ENCODE measurements around the gene RASA3. TPM values are rescaled to one million over a fixed set of nuclear protein-coding genes. Genes with fewer than 3 reads are reported as not detected.

RASA3 gene
- total RNA-seq = 23.9 and 33.2 TPM in 2 replicates

GRCh38 chr13:114132419-114133121, at the start of gene RASA3:
TSS of gene RASA3 (minus strand) at chr13:114132623. CDS start at chr13:114132489, 134 bp downstream.

GRCh38 chr13:114179087-114179658, 46.8 kb upstream of the RASA3 start, which contains the start of gene CFAP97D2:
TSS of gene CFAP97D2 (plus strand) at chr13:114179257. CDS start at chr13:114179331, 74 bp downstream.

GRCh38 chr13:113973218-113974164, 158.9 kb downstream of the RASA3 start, which contains the start of gene C13orf46:
TSS of gene C13orf46 (minus strand) at chr13:113974076. CDS start at chr13:113973997, 79 bp downstream.

Other genes starting within 250 kb of the RASA3 start
- gene C13orf46, start 158.5 kb downstream of the RASA3 start, total RNA-seq = 0.25 and 0.33 TPM in 2 replicates
- gene CFAP97D2, start 46.6 kb upstream of the RASA3 start, total RNA-seq = not detected in 2 replicates
- gene CDC16, start 102.3 kb upstream of the RASA3 start, total RNA-seq = 57.2 and 62.6 TPM in 2 replicates
- gene UPF3A, start 149.0 kb upstream of the RASA3 start, total RNA-seq = 23.5 and 41.1 TPM in 2 replicates
- 16.0 and 25.5 TPM in 2 replicates for gene CHAMP1, start 181.9 kb upstream of the RASA3 start, total RNA-seq